Stimulated activated effector memory CD8-positive, alpha-beta T cell treated with anti-CD3 and anti-CD28 coated beads, Interleukin-12 subunit alpha, Interleukin-12 subunit beta, amount 100 ng/mL, for 72 hours (primary cell): ENCODE results near the gene FRMD4B.

ENCODE experiments used
- ATAC-seq: fragments of 150-1000 bp; cut with Tn5 transposase; 2 replicates; pipeline ENCODE4 v1.10.0; 2021
- DNase-seq, 2 donors: peaks; one replicate each; pipeline ENCODE4 v3.0.0; 2021 to 2022; ENCODE audit warnings: low spot score in 2 of 2
- H3K27ac Mint-ChIP-seq: one replicate; pipeline ENCODE4 v1.8.0; 2022; ENCODE audit warnings: mild to moderate bottlenecking, mixed read lengths
- H3K36me3 Mint-ChIP-seq: one replicate; pipeline ENCODE4 v1.8.0; 2022; ENCODE audit warnings: mild to moderate bottlenecking, mixed read lengths
- H3K4me1 Mint-ChIP-seq: one replicate; pipeline ENCODE4 v1.8.0; 2022; ENCODE audit warnings: mixed read lengths
- H3K4me3 Mint-ChIP-seq: one replicate; pipeline ENCODE4 v1.8.0; 2022; ENCODE audit warnings: mild to moderate bottlenecking, mixed read lengths
- H3K9me3 Mint-ChIP-seq: one replicate; pipeline ENCODE4 v1.8.0; 2022; ENCODE audit warnings: mixed read lengths

FRMD4B gene

GRCh38 chr3:69212411-69213160, 173.3 kb downstream of the FRMD4B start:
- Mint-ChIP-seq H3K36me3 (peaks cover 30% of the 10 kb centered on the region), H3K4me3 (peak overlapping the region; percentile 40), H3K9me3 (no peaks in the 10 kb centered on the region), H3K27ac (peak overlapping the region; percentile 84), H3K4me1 (peaks cover 53% of the 10 kb centered on the region)
- ATAC-seq (peak; percentile 98), DNase-seq (no peak)

GRCh38 chr3:69210068-69210730, 175.7 kb downstream of the FRMD4B start:
- H3K4me3 Mint-ChIP-seq, result no peak overlapping the region

GRCh38 chr3:69209413-69209812, 176.5 kb downstream of the FRMD4B start:
- peaks cover 78% of the 10 kb centered on the region for H3K4me1 Mint-ChIP-seq
- peaks cover 26% of the 10 kb centered on the region for H3K36me3 Mint-ChIP-seq
- no peak for ATAC-seq

More at GRCh38 chr3:69210068-69210730, 175.7 kb downstream of the FRMD4B start:
- peak overlapping the region; percentile 37 for H3K27ac Mint-ChIP-seq
- no peak for ATAC-seq
- H3K36me3 Mint-ChIP-seq, result peaks cover 29% of the 10 kb centered on the region
- no peak for DNase-seq
- no peaks in the 10 kb centered on the region for H3K9me3 Mint-ChIP-seq
- peaks cover 73% of the 10 kb centered on the region for H3K4me1 Mint-ChIP-seq

GRCh38 chr3:69207031-69207430, 178.9 kb downstream of the FRMD4B start:
- peak in 1 of 2 donors; percentile 69 for DNase-seq
- no peaks in the 10 kb centered on the region for H3K9me3 Mint-ChIP-seq
- no peak for ATAC-seq
- H3K4me1 Mint-ChIP-seq, result peaks cover 82% of the 10 kb centered on the region
- H3K36me3 Mint-ChIP-seq, result peaks cover 23% of the 10 kb centered on the region
- H3K4me3 Mint-ChIP-seq, result no peak overlapping the region
- peak overlapping the region; percentile 97 for H3K27ac Mint-ChIP-seq

More at GRCh38 chr3:69209413-69209812, 176.5 kb downstream of the FRMD4B start:
- DNase-seq, result no peak
- no peak overlapping the region for H3K4me3 Mint-ChIP-seq
- H3K27ac Mint-ChIP-seq, result peak overlapping the region; percentile 37
- H3K9me3 Mint-ChIP-seq, result no peaks in the 10 kb centered on the region

GRCh38 chr3:69205385-69205784, 180.5 kb downstream of the FRMD4B start:
- ATAC-seq (peak; percentile 32), DNase-seq (no peak)
- Mint-ChIP-seq H3K4me1 (peaks cover 81% of the 10 kb centered on the region), H3K36me3 (peaks cover 17% of the 10 kb centered on the region), H3K4me3 (peak overlapping the region; percentile 77), H3K9me3 (no peaks in the 10 kb centered on the region), H3K27ac (peak overlapping the region; percentile 97)

- H3K4me1 Mint-ChIP-seq, result peaks cover 73% of the 10 kb centered on the region
- H3K4me3 Mint-ChIP-seq, result peak overlapping the region; percentile 77
- peak overlapping the region; percentile 97 for H3K27ac Mint-ChIP-seq
- H3K9me3 Mint-ChIP-seq, result no peaks in the 10 kb centered on the region
- peaks cover 19% of the 10 kb centered on the region for H3K36me3 Mint-ChIP-seq
- ATAC-seq (peak; percentile 87), DNase-seq (no peak)
These were observed 181.5 kb downstream of the FRMD4B start for GRCh38 chr3:69204315-69204957.

GRCh38 chr3:69203631-69204314, 182.1 kb downstream of the FRMD4B start:
- peak in 1 of 2 donors; percentile 67 for DNase-seq
- no peaks in the 10 kb centered on the region for H3K9me3 Mint-ChIP-seq

GRCh38 chr3:69201658-69202057, 184.2 kb downstream of the FRMD4B start:
- DNase-seq, result no peak
- H3K9me3 Mint-ChIP-seq, result no peaks in the 10 kb centered on the region
- H3K36me3 Mint-ChIP-seq, result peaks cover 46% of the 10 kb centered on the region
- no peak overlapping the region for H3K4me3 Mint-ChIP-seq
- peaks cover 63% of the 10 kb centered on the region for H3K4me1 Mint-ChIP-seq
- H3K27ac Mint-ChIP-seq, result no peak overlapping the region
- ATAC-seq, result no peak

More at GRCh38 chr3:69203631-69204314, 182.1 kb downstream of the FRMD4B start:
- H3K36me3 Mint-ChIP-seq, result peaks cover 25% of the 10 kb centered on the region
- H3K27ac Mint-ChIP-seq, result peak overlapping the region; percentile 97
- no peak for ATAC-seq
- H3K4me3 Mint-ChIP-seq, result peak overlapping the region; percentile 77
- H3K4me1 Mint-ChIP-seq, result peaks cover 66% of the 10 kb centered on the region

- no peaks in the 10 kb centered on the region for H3K9me3 Mint-ChIP-seq
These were observed 185.4 kb downstream of the FRMD4B start for GRCh38 chr3:69200384-69201068.

GRCh38 chr3:69199942-69200341, 185.9 kb downstream of the FRMD4B start:
- peaks cover 60% of the 10 kb centered on the region for H3K4me1 Mint-ChIP-seq
- peak overlapping the region; percentile 96 for H3K27ac Mint-ChIP-seq

More at GRCh38 chr3:69200384-69201068, 185.4 kb downstream of the FRMD4B start:
- Mint-ChIP-seq H3K27ac (peak overlapping the region; percentile 96), H3K36me3 (peaks cover 50% of the 10 kb centered on the region), H3K4me3 (peak overlapping the region; percentile 87), H3K4me1 (peaks cover 62% of the 10 kb centered on the region)
- no peak for DNase-seq
- peak; percentile 36 for ATAC-seq

GRCh38 chr3:69197922-69198530, 187.9 kb downstream of the FRMD4B start:
- ATAC-seq, result peak; percentile 86
- Mint-ChIP-seq H3K36me3 (peaks cover 65% of the 10 kb centered on the region), H3K4me3 (peak overlapping the region; percentile 87), H3K4me1 (peaks cover 50% of the 10 kb centered on the region), H3K27ac (peak overlapping the region; percentile 96), H3K9me3 (no peaks in the 10 kb centered on the region)
- no peak for DNase-seq

More at GRCh38 chr3:69199942-69200341, 185.9 kb downstream of the FRMD4B start:
- no peak for DNase-seq
- Mint-ChIP-seq H3K9me3 (no peaks in the 10 kb centered on the region), H3K4me3 (peak overlapping the region; percentile 87), H3K36me3 (peaks cover 53% of the 10 kb centered on the region)
- no peak for ATAC-seq

GRCh38 chr3:69197455-69197854, 188.4 kb downstream of the FRMD4B start:
- peak overlapping the region; percentile 87 for H3K4me3 Mint-ChIP-seq
- peaks cover 44% of the 10 kb centered on the region for H3K4me1 Mint-ChIP-seq
- H3K9me3 Mint-ChIP-seq, result no peaks in the 10 kb centered on the region
- DNase-seq, result no peak
- no peak for ATAC-seq
- H3K36me3 Mint-ChIP-seq, result peaks cover 71% of the 10 kb centered on the region
- peak overlapping the region; percentile 96 for H3K27ac Mint-ChIP-seq

- H3K9me3 Mint-ChIP-seq, result no peaks in the 10 kb centered on the region
- peaks cover 39% of the 10 kb centered on the region for H3K4me1 Mint-ChIP-seq
- H3K4me3 Mint-ChIP-seq, result peak overlapping the region; percentile 87
- H3K27ac Mint-ChIP-seq, result peak overlapping the region; percentile 96
- peaks cover 77% of the 10 kb centered on the region for H3K36me3 Mint-ChIP-seq
- no peak for DNase-seq
- no peak for ATAC-seq
These were observed 189.0 kb downstream of the FRMD4B start for GRCh38 chr3:69196876-69197275.
